ENCODE measurements around the gene LASP1.

The LASP1 gene

DNA sequence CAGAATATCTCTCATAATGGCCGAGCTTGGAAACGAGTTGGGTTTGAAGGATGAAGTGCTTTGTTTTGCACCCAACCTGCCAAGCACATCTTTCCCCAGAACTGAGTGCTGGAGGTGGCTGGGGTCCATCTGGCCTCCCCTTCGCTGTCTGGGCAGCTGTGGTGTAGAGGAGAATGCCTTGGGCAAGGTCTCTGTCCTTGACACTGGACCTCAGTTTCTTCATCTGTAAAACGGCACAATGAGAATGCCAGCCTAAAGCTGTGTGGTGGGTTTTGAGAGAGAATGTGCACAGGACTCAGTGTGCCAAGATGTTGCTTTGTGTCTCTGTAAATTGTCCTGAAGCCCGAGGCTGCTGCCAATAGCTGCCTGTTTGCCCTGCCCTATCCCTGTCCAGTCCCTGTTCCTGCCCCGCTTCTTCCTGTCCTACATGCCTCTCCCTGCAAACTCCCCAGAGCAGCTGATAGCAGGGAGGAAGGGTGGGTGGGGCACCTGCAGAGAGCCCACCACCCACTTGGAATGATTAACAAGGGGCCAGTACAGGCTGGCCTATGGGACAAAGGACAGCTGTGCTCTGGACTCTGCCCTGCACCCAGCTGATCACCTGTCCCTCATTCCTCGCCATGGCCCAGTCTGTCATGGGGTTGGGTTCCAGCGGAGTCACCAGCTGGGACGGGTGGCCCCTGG, 15.3 kb downstream of the LASP1 start:
- in situ Hi-C loops (cut with MboI; ENCODE audit: low sequenced_read_pairs): no loop called here

GRCh38 chr17:38885728-38886642, 16.1 kb downstream of the LASP1 start:
- in situ Hi-C loops (cut with MboI; ENCODE audit: low sequenced_read_pairs): no loop called here

DNA sequence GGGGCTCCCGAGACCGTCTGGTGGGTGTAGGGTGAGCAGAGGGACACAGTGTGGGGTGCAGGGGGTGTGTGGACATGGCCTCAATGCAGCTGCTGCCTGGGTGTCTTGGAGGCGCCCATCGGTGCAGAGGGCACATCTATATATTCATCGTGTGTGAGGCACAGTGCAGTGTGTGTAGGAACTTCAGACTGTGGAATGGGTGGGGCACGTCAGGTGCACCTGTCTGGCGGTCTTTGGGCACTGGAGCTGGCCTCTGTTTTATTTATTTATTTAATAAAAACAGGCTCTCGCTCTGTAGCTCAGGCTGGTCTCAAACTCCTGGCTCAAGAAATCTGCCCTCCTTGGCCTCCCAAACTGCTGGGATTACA, 16.8 kb downstream of the LASP1 start:
- in situ Hi-C loops (cut with MboI; ENCODE audit: low sequenced_read_pairs): no loop called here

GRCh38 chr17:38888842-38889241, 19.0 kb downstream of the LASP1 start:
- in situ Hi-C loops (cut with MboI; ENCODE audit: low sequenced_read_pairs): no loop called here

GRCh38 chr17:38889745-38890409, 20.0 kb downstream of the LASP1 start:
- in situ Hi-C loops (cut with MboI; ENCODE audit: low sequenced_read_pairs): no loop called here

DNA sequence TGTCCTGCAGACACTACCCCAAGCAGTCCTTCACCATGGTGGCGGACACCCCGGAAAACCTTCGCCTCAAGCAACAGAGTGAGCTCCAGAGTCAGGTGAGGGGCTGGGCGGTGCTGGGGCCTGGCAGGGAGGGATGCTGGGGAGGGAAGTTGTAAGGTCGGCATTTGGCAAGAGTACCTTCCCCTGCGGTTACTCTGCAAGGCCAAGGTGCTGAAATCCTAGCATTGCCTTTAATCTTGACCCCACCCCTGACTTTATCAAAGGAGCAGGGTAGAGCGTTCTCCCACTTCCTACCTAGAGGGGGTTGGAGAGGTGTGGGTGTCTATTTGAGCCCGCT, 20.5 kb downstream of the LASP1 start:
- in situ Hi-C loops (cut with MboI; ENCODE audit: low sequenced_read_pairs): no loop called here

- in situ Hi-C loops (cut with MboI; ENCODE audit: low sequenced_read_pairs): no loop called here
These were observed 21.6 kb downstream of the LASP1 start for GRCh38 chr17:38891441-38891840.

DNA sequence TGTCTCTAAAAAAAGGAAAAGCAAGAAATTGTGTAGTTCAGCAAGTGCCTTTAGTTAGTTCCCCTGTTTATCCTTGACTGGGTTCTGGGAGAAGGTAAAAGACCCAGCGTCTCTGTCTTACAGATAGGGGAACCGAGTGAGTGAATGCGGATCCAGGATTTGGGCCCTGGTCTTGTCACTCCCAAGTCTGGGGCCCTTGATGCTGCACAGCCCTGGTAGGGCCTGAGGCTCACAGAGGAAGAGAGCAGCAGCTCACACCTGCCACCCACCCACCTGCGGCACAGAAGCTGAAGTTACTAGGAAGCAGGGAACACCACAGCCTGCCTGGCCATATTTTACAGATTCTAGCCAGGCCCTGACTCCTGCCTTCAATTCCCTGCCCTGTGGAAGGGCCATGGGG, 22.2 kb downstream of the LASP1 start:
- in situ Hi-C loops (cut with MboI; ENCODE audit: low sequenced_read_pairs): no loop called here

DNA sequence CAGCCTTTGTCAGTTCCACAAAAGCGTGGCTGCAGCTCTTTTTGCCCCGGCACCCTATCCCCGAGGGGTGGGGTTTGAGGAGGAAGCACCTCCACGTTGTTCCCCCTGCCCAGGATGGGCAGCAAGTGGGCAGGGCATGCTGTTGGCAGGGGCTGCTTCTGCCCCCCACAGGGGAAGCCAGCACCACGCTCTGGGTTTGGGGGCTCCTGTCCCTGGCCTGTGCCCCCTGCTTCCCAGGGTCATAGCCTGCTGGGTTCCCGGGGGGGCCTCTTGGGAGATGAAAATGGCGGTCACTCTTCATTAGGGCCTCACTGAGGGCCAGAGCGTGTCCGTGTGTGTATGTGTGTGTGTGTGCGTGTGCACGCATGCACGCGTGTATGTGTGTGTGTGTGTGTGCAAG, 22.8 kb downstream of the LASP1 start:
- in situ Hi-C loops (cut with MboI; ENCODE audit: low sequenced_read_pairs): no loop called here

- in situ Hi-C loops (cut with MboI; ENCODE audit: low sequenced_read_pairs): no loop called here
These were observed 23.3 kb downstream of the LASP1 start for GRCh38 chr17:38893113-38893512.

GRCh38 chr17:38893607-38894006, 23.7 kb downstream of the LASP1 start:
- in situ Hi-C loops (cut with MboI; ENCODE audit: low sequenced_read_pairs): no loop called here

GRCh38 chr17:38894276-38894675, 24.4 kb downstream of the LASP1 start:
- in situ Hi-C loops (cut with MboI; ENCODE audit: low sequenced_read_pairs): no loop called here

GRCh38 chr17:38896346-38896954, 26.6 kb downstream of the LASP1 start:
- in situ Hi-C loops (cut with MboI; ENCODE audit: low sequenced_read_pairs): no loop called here

DNA sequence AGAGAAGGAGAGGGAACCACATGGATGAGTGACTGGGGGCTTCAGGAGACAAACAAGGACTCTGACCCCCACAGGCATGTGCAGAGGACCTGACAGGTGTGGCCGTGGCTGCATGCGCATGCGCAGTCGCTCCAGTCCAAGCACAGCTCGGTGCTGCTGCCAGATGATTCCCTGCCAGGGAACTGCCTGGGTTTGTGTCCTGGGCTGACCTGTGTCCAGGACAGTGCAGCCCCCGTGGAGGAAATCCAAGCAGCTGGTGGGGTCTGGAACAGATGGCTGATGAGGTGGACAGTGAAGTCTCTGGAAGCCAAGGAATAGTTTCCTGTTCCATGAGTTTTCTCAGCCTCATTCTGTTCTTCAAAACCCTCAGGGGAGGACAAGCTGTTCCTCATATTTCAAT, 27.3 kb downstream of the LASP1 start:
- in situ Hi-C loops (cut with MboI; ENCODE audit: low sequenced_read_pairs): no loop called here

GRCh38 chr17:38897671-38898290, 27.9 kb downstream of the LASP1 start:
- in situ Hi-C loops (cut with MboI; ENCODE audit: low sequenced_read_pairs): no loop called here

DNA sequence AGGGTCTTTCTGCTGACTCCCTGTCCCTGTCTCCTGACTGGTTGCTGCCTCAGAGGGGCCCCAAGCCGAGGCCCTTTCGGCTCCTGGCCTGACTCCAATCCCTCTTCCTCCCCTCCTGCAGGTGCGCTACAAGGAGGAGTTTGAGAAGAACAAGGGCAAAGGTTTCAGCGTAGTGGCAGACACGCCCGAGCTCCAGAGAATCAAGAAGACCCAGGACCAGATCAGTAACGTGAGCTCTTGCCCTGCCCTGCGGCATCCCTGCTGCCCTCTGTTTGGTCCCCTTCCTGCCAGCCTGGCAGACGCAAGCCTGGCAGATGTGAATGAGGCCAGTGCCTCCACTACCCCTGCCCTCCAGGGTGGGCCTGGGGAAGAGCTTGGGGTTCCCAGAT, 28.4 kb downstream of the LASP1 start:
- in situ Hi-C loops (cut with MboI; ENCODE audit: low sequenced_read_pairs): no loop called here

DNA sequence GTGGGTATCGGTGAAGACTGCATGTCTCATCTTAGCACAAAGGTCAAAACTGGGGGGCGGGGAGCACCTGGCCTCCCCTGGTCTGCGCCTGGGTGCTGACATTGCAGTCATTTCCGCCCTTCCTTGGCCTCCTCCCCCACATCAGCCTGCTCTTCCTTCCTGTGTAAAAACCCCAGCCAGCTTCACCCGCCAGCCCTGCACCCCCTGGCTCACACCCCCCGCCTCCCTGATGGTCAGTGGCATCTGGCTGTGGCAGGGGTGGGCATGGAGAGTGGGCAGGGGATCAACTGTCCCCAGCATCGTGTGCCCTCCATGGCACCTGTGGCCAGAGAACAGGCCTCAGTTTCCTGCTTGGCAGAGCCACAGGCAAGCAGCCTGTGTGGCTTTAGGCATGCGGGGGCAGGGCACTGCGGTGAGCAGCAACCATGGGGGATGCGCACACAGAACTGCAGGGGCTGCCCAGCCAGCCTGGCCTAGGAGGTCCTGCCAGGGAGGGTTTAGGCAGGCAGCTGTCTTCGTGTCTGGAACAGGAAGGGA, 29.0 kb downstream of the LASP1 start:
- in situ Hi-C loops (cut with MboI; ENCODE audit: low sequenced_read_pairs): no loop called here

DNA sequence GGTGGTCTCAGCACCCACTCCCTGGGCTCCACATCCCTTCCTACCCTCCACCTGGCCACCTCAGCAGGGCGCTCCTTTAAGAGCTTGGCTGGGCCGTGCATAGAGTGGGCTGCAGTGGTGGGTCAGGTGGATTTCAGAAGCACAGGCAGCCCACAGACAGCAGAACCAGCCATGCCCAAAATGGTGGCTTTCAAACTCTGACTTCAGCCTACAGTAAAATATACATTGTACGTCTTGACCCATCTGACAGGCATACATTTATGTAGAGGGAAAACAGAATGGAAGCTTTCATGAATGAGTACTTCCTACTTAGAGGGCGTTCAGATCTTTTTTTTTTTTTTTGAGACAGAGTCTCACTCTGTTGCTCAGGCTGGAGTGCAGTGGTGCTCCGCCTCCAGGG, 29.6 kb downstream of the LASP1 start:
- in situ Hi-C loops (cut with MboI; ENCODE audit: low sequenced_read_pairs): no loop called here

- in situ Hi-C loops (cut with MboI; ENCODE audit: low sequenced_read_pairs): no loop called here
These were observed 31.3 kb downstream of the LASP1 start for GRCh38 chr17:38900978-38901656.

DNA sequence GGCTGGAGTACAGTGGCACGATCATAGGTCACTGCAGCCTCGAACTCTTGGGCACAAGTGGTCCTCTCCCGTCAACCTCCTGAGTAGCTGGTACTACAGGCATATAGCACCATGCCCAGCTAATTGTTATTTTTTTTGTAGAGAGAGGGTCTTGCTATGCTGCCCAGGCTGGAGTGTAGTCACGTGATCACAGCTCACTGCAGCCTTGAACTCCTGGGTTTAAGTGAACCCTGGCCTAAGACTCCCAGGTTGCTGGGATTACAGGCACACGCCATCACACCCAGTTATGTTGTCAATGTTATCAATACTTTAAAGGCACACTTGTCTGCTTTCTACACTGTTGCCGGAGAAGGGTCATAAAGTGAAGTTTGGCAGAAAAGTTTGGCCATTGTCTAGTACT, 33.5 kb downstream of the LASP1 start:
- in situ Hi-C loops (cut with MboI; ENCODE audit: low sequenced_read_pairs): no loop called here

Measured in HL-60/S4 (cell line).